NCI-H1930 (cell line): ENCODE measurements around the gene CDCA5.

ENCODE experiments used
- DNase-seq, 2 experiments: peaks; one replicate each; lab custom pipeline; 2025; lab: John Stamatoyannopoulos, UW

Gene CDCA5

GRCh38 chr11:65107078-65107477 is 23.2 kb upstream of the CDCA5 start:
- no peak for DNase-seq

DNA sequence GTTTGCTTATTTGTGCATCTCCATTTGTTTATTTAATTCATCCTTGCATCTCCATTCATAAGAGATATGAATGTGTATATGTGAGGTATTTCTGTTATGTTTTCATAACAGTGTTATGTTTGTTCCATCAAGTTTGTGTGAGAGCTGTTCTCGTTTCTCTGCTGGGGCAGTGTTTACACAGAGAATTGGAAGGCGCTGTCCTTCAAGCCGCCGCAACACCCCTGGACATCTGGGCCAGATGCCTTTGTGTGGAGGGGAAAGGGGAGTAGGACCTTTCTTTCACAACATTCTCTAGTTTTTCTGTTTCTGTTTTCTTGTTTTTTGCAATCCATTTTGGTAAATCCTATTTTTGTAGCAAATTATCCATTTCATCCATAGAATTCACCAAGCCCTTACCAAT is 20.8 kb upstream of the CDCA5 start:
- DNase-seq: no peak

- DNase-seq: no peak
Measured at GRCh38 chr11:65103476-65103875, 19.6 kb upstream of the CDCA5 start.

GRCh38 chr11:65102142-65103095 is 18.6 kb upstream of the CDCA5 start:
- DNase-seq: no peak

- no peak for DNase-seq
Measured at GRCh38 chr11:65100674-65101350, 17.0 kb upstream of the CDCA5 start.

DNA sequence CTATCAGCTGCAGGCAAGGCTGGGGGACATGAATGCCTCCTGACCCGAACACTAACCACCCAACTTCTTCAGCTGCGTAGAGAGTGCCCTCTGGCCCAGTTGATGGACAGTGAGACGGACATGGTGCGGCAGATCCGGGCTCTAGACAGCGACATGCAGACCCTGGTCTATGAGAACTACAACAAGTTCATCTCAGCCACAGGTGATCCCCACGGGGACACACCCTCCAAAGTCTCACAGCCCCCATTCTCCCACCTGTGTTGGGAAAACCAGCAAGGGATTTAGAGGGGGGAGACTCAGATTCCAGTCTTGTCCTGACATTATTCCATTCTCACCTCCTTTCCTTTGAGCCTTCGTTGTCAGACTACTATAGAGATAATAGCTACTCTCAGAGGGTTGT is 13.1 kb upstream of the CDCA5 start:
- no peak for DNase-seq

GRCh38 chr11:65095974-65096806 is 12.3 kb upstream of the CDCA5 start, which contains the start of gene VPS51:
VPS51 (plus strand) TSS chr11:65096214; CDS start chr11:65096251, 37 bp downstream.
- DNase-seq: peak; percentile 69 to 88

DNA sequence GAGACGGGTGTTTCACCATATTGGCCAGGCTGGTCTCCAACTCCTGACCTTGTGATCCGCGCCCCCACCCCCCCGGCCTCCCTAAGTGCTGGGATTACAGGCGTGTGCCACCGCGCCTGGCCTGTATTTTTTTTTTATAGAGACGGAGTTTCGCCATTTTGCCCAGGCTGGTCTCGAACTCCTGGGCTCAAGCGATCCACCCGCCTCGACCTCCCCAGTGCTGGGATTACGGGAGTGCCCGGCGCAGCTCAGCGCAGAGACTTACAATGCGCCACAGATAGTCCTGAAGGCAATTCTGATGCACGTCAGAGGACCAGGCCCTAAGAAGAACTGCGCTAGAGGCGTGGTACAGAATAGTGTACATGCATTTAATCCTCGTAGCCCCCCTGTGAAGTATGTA is 11.6 kb upstream of the CDCA5 start:
- no peak for DNase-seq

DNA sequence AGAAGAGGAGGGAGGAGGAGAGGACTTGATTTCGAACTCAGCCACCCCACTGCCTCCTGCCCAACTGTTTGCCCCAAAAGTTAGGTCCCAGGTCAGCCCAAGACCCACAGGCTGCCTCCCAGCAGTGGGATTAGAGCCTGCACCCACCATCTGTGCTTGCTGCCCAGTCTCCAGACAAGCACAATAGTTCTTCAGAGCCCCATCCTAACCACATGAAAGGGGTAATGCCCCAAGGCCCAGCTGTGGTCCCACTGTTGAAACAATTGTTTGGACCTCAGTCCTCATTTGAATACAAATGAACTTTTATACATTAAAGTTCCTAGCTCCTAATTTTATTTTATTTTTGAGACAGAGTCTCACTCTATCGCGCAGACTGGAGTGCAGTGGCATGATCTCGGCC is 6.8 kb upstream of the CDCA5 start:
- DNase-seq: no peak

- no peak for DNase-seq
Measured at GRCh38 chr11:65089621-65090020, 5.8 kb upstream of the CDCA5 start.

DNA sequence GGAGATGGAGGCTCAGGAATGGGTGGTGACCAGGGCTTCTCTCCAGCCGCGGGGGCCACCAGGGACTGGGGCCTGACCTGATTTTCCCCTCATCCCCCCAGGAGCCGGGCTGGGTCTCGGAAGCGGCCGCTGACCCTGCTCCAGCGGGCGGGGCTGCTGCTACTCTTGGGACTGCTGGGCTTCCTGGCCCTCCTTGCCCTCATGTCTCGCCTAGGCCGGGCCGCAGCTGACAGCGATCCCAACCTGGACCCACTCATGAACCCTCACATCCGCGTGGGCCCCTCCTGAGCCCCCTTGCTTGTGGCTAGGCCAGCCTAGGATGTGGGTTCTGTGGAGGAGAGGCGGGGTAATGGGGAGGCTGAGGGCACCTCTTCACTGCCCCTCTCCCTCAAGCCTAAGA is 4.0 kb upstream of the CDCA5 start:
- DNase-seq: no peak

DNA sequence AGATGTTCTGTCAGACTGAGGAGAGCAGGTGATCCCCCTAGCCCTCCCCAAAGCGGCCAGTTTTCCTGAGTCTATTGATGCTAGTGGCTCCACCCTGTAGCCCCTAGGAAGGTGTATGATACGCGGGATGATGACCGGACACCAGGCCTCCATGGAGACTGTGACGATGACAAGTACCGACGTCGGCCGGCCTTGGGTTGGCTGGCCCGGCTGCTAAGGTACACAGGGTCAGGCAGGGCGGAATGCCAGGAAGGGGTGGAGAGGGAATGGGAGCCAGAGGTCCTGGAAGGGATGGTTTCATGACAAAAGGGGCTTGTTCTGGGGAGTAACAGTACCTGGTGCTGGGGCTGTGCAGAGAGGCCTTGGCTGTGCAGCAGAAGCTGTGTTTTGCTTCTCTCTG is 3.4 kb upstream of the CDCA5 start:
- DNase-seq: no peak

GRCh38 chr11:65086809-65087208 is 3.0 kb upstream of the CDCA5 start:
- DNase-seq: no peak

DNA sequence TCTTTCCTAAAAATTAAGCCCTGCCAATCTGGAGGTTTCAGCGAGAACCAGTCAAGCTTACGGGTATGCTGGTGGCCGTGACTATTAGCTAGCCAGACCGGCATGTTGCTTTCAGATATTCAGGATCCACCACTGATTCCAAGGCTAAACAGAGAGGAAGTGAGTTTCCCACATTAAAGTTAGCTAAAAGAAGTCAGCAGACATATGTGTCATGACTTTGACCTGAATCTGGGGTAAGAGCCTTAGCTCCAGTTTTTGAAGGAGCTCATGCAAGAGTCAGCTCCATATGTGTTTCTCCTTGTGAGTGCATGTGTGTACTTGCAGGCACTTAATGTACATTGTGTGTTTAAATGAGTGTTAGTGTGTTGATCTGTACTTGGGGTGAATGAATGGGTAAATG is 1.6 kb upstream of the CDCA5 start:
- no peak for DNase-seq

GRCh38 chr11:65084598-65085375 is 947 bp upstream of the CDCA5 start:
- DNase-seq: no peak

DNA sequence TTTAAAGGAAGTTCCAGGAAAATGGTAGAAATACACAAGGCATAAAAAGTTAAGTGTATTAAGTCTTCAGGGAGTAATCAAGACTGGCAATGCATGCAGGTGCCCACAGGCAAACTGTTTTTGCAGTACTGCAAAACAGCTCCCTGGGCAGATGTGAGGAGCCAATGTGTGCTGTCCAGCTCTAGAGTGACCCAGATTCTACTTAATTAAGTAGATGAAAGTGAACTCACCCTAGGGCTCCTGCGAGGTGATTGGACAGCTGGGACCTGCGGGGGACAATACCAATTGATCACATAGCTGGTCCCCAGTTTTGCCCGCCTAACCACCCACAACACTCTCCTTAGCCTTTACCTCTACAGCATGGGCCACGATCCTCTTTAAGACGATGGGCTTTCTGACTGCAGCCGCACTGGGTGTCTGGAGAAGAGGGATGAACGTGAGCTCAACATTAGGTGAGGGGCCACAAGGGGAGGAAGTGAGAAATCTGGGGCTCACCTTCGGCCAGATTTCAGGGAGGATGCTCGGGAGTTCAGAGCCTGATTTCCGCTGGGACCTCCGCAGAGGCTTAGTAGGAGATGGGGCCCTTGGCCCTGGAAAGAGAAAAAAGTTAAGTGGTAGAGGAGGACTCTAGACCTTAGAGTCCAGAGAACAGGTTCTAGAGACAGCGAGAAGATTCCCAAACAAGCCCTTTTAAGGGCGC is 556 bp downstream of the CDCA5 start:
- no peak for DNase-seq

DNA sequence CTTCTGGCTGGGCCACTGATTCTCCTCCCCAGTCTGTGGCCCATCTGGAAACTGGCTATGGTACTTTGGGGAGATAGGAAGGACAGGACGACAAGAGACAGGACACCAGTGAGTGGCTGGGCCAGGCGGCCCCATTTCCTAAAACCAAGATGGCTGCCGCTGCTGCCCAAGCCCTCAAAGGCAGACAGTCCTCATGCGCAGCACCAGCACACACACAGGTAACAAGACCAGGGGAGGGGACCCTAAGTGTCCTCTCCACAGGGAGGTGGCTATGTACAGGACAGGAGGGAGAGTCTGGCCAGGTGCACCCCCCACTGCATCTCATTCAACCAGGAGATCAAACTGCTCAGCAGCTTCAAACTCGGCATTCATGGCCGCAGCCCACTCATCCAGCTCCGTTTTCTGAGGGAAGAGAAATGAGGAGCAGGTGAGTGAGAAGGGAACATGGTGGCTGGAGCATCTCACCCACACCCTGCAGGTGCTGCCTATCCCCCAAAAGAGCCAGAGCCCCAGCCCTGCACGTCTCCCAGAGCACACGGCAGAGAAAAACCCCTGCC is 5.0 kb downstream of the CDCA5 start:
- no peak for DNase-seq

- no peak for DNase-seq
Measured at GRCh38 chr11:65078151-65078550, 5.7 kb downstream of the CDCA5 start.

DNA sequence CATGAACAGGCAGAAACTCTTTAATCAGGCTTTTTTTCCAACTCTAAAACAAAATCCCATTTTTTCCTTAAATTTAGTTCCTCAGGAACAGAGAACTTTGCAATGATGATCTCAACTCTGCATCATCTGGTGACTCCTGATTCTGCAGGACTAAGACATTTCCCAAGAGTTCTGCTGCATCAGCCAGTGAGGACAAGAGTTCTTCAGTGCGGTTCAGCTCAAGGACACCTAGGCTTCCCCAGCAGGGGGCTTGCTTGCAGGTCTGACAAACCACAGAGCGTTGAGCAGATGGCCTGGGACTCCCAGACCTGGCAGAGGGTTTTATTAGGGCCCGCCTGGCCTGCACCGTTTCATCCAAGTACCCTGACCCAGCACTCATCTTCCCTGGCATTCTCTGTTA is 6.4 kb downstream of the CDCA5 start:
- DNase-seq: peak in 1 of 2 experiments; percentile 29

GRCh38 chr11:65072631-65072966 is 11.2 kb downstream of the CDCA5 start:
- DNase-seq: no peak
